Smooth muscle cell (in vitro differentiated cells): ENCODE data around the gene ADISSP. TPM values are rescaled to one million over a fixed set of nuclear protein-coding genes. Genes with fewer than 3 reads are reported as not detected.

Experiments used
- DNase-seq: peaks from one replicate; lab custom pipeline; 2025; ENCODE audit not compliant: unreplicated experiment; lab: John Stamatoyannopoulos, UW
- H2AFZ ChIP-seq: fragments of 200-600 bp; sonication (generic); 2 replicates; pipeline ENCODE4 v1.6.0; 2016; ENCODE audit warnings: antibody characterized with exemption, low read depth, mild to moderate bottlenecking
- H3F3A ChIP-seq: fragments of 200-600 bp; sonication (generic); 2 replicates; pipeline ENCODE4 v1.6.0; 2017; ENCODE audit warnings: antibody characterized with exemption, low read depth
- H3K27ac ChIP-seq: fragments of 200-600 bp; sonication (generic); 2 replicates; pipeline ENCODE4 v1.5.1; 2016; ENCODE audit warnings: low read depth, mild to moderate bottlenecking
- H3K27me3 ChIP-seq: fragments of 200-600 bp; sonication (generic); 2 replicates; pipeline ENCODE4 v1.6.1; 2016; ENCODE audit warnings: low read depth, mild to moderate bottlenecking
- H3K36me3 ChIP-seq: fragments of 200-600 bp; sonication (generic); 2 replicates; pipeline ENCODE4 v1.5.1; 2016; ENCODE audit warnings: low read depth
- H3K4me1 ChIP-seq: fragments of 200-600 bp; sonication (generic); 2 replicates; pipeline ENCODE4 v1.5.1; 2016; ENCODE audit warnings: low read depth
- H3K4me2 ChIP-seq: fragments of 200-600 bp; sonication (generic); 2 replicates; pipeline ENCODE4 v1.6.0; 2016; ENCODE audit warnings: mild to moderate bottlenecking
- H3K4me3 ChIP-seq: fragments of 200-600 bp; sonication (generic); 2 replicates; pipeline ENCODE4 v1.5.1; 2016; ENCODE audit warnings: mild to moderate bottlenecking
- H3K79me2 ChIP-seq: fragments of 200-600 bp; sonication (generic); 2 replicates; pipeline ENCODE4 v1.6.0; 2016; ENCODE audit warnings: low read depth, mild to moderate bottlenecking
- H3K9ac ChIP-seq: fragments of 200-600 bp; sonication (generic); 2 replicates; pipeline ENCODE4 v1.6.0; 2016; ENCODE audit warnings: low read depth
- H3K9me3 ChIP-seq: fragments of 200-600 bp; sonication (generic); replicated peaks from 2 replicates; pipeline ENCODE4 v1.5.1; 2016; ENCODE audit warnings: low read depth
- H4K20me1 ChIP-seq: fragments of 200-600 bp; sonication (generic); 2 replicates; pipeline ENCODE4 v1.6.0; 2016; ENCODE audit warnings: low read depth
- CTCF ChIP-seq: fragments of 200-600 bp; sonication (generic); IDR thresholded peaks from 2 replicates; pipeline ENCODE4 v1.5.1; 2017; ENCODE audit warnings: borderline replicate concordance, mild to moderate bottlenecking, antibody characterized with exemption; ENCODE audit not compliant: insufficient read depth, poor library complexity, severe bottlenecking
- WGBS: methylation state at CpG from one replicate; pipeline ENCODE4 v1.1.7; 2016; ENCODE audit warnings: low lambda C conversion rate; 5-methylcytosine and 5-hydroxymethylcytosine counted together
- polyA plus RNA-seq: library from polyadenylated mRNA; unstranded; fragments of >200 nt; fragmentation: Nextera tagmentation; extraction: Ambion mirVana; gene quantifications from 2 replicates; pipeline ENCODE4 v1.2.1, GENCODE V29; 2016
- total RNA-seq: library from RNA; depleted of rRNA; stranded (reverse); fragments of >200 nt; gene quantifications from 2 replicates; pipeline ENCODE4 v1.2.3, GENCODE V29; 2014

Gene ADISSP
- total and polyA plus RNA-seq, 2 experiments from 2014 or later: 7.6 to 46.7 TPM

- no peaks in the 10 kb centered on the region for H3F3A ChIP-seq
Observed at GRCh38 chr20:3771552-3772058, 4.1 kb upstream of the ADISSP start.

GRCh38 chr20:3768342-3769130, 983 bp upstream of the ADISSP start:
- H3K4me3 ChIP-seq: peak overlapping the region; percentile 60
- no peaks in the 10 kb centered on the region for H4K20me1 ChIP-seq
- DNase-seq: peak; percentile 70
- H2AFZ ChIP-seq: peak overlapping the region; percentile 86
- H3K9me3 ChIP-seq: no peaks in the 10 kb centered on the region
- peak overlapping the region; percentile 88 for H3K9ac ChIP-seq
- peak; percentile 30 for TF ChIP-seq CTCF
- no peaks in the 10 kb centered on the region for H3K27me3 ChIP-seq
- no peaks in the 10 kb centered on the region for H3K36me3 ChIP-seq
- peaks cover 14% of the 10 kb centered on the region for H3K4me1 ChIP-seq
- H3F3A ChIP-seq: no peaks in the 10 kb centered on the region
- H3K4me2 ChIP-seq: peak overlapping the region; percentile 96
- WGBS: 2% methylated on average over 50 of the region's 51 CpGs
- H3K27ac ChIP-seq: peak overlapping the region; percentile 78
- H3K79me2 ChIP-seq: no peaks in the 10 kb centered on the region

More at GRCh38 chr20:3771552-3772058, 4.1 kb upstream of the ADISSP start:
- DNase-seq: no peak
- Histone ChIP-seq H3K9me3 (no peaks in the 10 kb centered on the region), H3K79me2 (no peaks in the 10 kb centered on the region), H3K9ac (no peak overlapping the region), H2AFZ (no peak overlapping the region), H3K4me1 (peaks cover 12% of the 10 kb centered on the region), H3K4me2 (no peak overlapping the region), H3K36me3 (no peaks in the 10 kb centered on the region), H3K27me3 (no peaks in the 10 kb centered on the region), H3K4me3 (no peak overlapping the region), H4K20me1 (no peaks in the 10 kb centered on the region), H3K27ac (no peak overlapping the region)
- WGBS: 87% methylated on average over 7 of the region's 7 CpGs
- no peak for TF ChIP-seq CTCF

GRCh38 chr20:3767110-3767426, 485 bp downstream of the ADISSP start:
- no peak overlapping the region for H3K27ac ChIP-seq

More at GRCh38 chr20:3767110-3767426, 485 bp downstream of the ADISSP start:
- Histone ChIP-seq H3K4me3 (peak overlapping the region; percentile 60), H4K20me1 (no peaks in the 10 kb centered on the region), H3K9me3 (no peaks in the 10 kb centered on the region), H3K4me2 (peak overlapping the region; percentile 96), H3K4me1 (peaks cover 14% of the 10 kb centered on the region), H3K27me3 (no peaks in the 10 kb centered on the region), H3K9ac (peak overlapping the region; percentile 47), H3K36me3 (no peaks in the 10 kb centered on the region), H3K79me2 (no peaks in the 10 kb centered on the region), H3F3A (no peaks in the 10 kb centered on the region), H2AFZ (peak overlapping the region; percentile 83)
- no peak for TF ChIP-seq CTCF
- no peak for DNase-seq
- 3% methylated on average over 20 of the region's 21 CpGs for WGBS
